Left ventricle myocardium inferior (tissue), 1 donor: ENCODE data around the gene PCK1. TPM values are rescaled to one million over a fixed set of nuclear protein-coding genes. Genes with fewer than 3 reads are reported as not detected.

ENCODE experiments used
- DNase-seq: peaks from one replicate; pipeline ENCODE4 v3.0.0-alpha.2; 2020
- H3K27ac ChIP-seq: fragments of 200-600 bp; replicated peaks from 2 replicates; pipeline ENCODE4 v1.8.0; 2021
- H3K27me3 ChIP-seq: fragments of 200-600 bp; 2 replicates; pipeline ENCODE4 v1.8.0; 2021; ENCODE audit warnings: low read depth
- H3K36me3 ChIP-seq: fragments of 200-600 bp; 2 replicates; pipeline ENCODE4 v1.8.0; 2021
- H3K4me1 ChIP-seq: fragments of 200-600 bp; 2 replicates; pipeline ENCODE4 v1.8.0; 2021
- H3K4me3 ChIP-seq: fragments of 200-600 bp; 2 replicates; pipeline ENCODE4 v1.8.0; 2021; ENCODE audit warnings: mild to moderate bottlenecking, moderate library complexity
- H3K9me3 ChIP-seq: fragments of 200-600 bp; replicated peaks from 2 replicates; pipeline ENCODE4 v1.8.0; 2021
- intact Hi-C: fragments of 100-400 bp; cut with micrococcal nuclease; formaldehyde crosslinking; loops from one replicate; pipeline ENCODE4 v1.11.0; 2022
- total RNA-seq: library from RNA; stranded (reverse); fragmentation: NEBNext Ultra II Directional; extraction: Animal tissue kit (Norgen Biotek cat#: 25700); gene quantifications from one replicate; pipeline ENCODE4 v1.2.1, GENCODE V29; 2021
- TF ChIP-seq, protein P1 (sequence below): fragments of 200-600 bp; IDR thresholded peaks from 2 replicates; pipeline ENCODE4 v1.8.0; 2021; ENCODE audit warnings: antibody characterized with exemption, mild to moderate bottlenecking, borderline replicate concordance
- donor health status: DM: no; HTN: yes; CAD: no; lungs with severe emphysema.

PCK1 gene
- total RNA-seq, 1 donor from 2014 or later = 0.25 TPM

- DNase-seq = no peak
- Histone ChIP-seq H3K4me1 (no peaks in the 10 kb centered on the region), H3K27me3 (peaks cover 59% of the 10 kb centered on the region), H3K4me3 (no peak overlapping the region), H3K9me3 (no peaks in the 10 kb centered on the region), H3K36me3 (no peaks in the 10 kb centered on the region), H3K27ac (no peak overlapping the region)
- TF ChIP-seq, protein P1, sequence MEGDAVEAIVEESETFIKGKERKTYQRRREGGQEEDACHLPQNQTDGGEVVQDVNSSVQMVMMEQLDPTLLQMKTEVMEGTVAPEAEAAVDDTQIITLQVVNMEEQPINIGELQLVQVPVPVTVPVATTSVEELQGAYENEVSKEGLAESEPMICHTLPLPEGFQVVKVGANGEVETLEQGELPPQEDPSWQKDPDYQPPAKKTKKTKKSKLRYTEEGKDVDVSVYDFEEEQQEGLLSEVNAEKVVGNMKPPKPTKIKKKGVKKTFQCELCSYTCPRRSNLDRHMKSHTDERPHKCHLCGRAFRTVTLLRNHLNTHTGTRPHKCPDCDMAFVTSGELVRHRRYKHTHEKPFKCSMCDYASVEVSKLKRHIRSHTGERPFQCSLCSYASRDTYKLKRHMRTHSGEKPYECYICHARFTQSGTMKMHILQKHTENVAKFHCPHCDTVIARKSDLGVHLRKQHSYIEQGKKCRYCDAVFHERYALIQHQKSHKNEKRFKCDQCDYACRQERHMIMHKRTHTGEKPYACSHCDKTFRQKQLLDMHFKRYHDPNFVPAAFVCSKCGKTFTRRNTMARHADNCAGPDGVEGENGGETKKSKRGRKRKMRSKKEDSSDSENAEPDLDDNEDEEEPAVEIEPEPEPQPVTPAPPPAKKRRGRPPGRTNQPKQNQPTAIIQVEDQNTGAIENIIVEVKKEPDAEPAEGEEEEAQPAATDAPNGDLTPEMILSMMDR = no peak
- intact Hi-C loops = no loop called here
Observed at GRCh38 chr20:57605878-57606277, 45.0 kb downstream of the PCK1 start.

- Histone ChIP-seq H3K36me3 (no peaks in the 10 kb centered on the region), H3K4me3 (no peak overlapping the region), H3K9me3 (no peaks in the 10 kb centered on the region), H3K27me3 (peaks cover 52% of the 10 kb centered on the region), H3K4me1 (no peaks in the 10 kb centered on the region), H3K27ac (no peak overlapping the region)
- intact Hi-C loops = no loop called here
- TF ChIP-seq, protein P1 = no peak
- no peak for DNase-seq
Observed at GRCh38 chr20:57608516-57608915, 47.6 kb downstream of the PCK1 start.

DNA sequence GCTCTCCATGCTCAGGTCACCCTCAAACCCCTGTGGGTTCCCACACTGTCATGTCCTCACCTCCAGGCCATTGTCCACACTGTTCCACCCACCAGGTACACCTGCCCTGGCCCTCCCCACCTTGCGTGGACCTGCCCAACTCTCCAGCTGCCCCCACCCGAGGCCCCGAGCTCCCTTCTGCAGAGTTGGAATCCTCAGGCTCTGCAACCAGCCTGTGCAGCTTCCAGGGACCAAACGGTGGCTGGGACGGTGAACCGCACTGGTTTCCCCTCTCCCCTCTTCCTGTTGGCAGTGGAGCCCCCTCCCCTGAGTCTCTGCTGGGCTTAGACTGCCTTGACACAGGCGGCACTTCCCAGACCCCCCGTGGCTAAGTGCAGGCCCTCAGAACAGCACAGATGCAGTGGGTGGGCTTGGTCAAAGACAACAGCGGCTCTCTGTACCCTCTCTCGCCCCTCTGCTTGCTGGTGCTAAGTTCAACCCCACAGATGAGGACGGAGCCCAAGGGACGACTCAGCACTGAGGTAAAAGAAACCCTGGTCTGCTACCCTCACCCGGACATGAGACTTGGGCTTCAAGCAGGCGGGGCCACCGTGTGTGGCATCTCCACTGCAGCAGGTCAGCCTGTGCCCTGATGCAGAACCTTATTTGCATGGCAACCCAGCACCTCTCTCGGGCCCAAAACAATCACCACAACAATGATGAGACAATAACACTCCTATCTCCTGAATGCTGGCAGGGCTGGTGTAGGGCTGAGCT lies 48.4 kb downstream of the PCK1 start:
- no peak overlapping the region for H3K4me3 ChIP-seq
- intact Hi-C loops = no loop called here
- no peaks in the 10 kb centered on the region for H3K9me3 ChIP-seq
- DNase-seq = no peak
- TF ChIP-seq, protein P1 = no peak
- peaks cover 52% of the 10 kb centered on the region for H3K27me3 ChIP-seq
- H3K4me1 ChIP-seq = no peaks in the 10 kb centered on the region
- H3K36me3 ChIP-seq = no peaks in the 10 kb centered on the region
- no peak overlapping the region for H3K27ac ChIP-seq

DNA sequence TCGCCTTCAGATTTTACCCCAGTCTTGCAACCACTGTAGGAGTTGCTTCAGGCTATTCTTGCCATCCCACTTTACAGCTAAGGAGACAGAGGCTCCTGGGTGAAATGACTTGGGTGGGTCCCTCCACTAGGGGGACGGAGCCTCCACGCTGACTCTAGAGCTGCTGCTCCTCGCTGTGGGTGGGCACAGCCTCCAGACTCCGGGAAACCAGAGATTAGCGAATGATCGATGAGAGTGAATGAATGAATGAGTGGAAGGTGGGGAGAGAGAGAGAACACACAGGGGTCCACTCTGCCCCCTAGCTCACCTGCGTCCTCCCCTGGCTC lies 48.9 kb downstream of the PCK1 start:
- Histone ChIP-seq H3K27me3 (peaks cover 54% of the 10 kb centered on the region), H3K9me3 (no peaks in the 10 kb centered on the region), H3K27ac (no peak overlapping the region), H3K4me3 (no peak overlapping the region), H3K4me1 (no peaks in the 10 kb centered on the region), H3K36me3 (no peaks in the 10 kb centered on the region)
- intact Hi-C loops = no loop called here
- TF ChIP-seq, protein P1 = no peak
- DNase-seq = no peak

GRCh38 chr20:57610261-57610952 lies 49.5 kb downstream of the PCK1 start:
- no peak for DNase-seq
- TF ChIP-seq, protein P1 = no peak
- Histone ChIP-seq H3K4me1 (no peaks in the 10 kb centered on the region), H3K36me3 (no peaks in the 10 kb centered on the region), H3K9me3 (no peaks in the 10 kb centered on the region), H3K4me3 (no peak overlapping the region), H3K27me3 (peaks cover 59% of the 10 kb centered on the region), H3K27ac (no peak overlapping the region)
- intact Hi-C loops = no loop called here
